Epithelial cell of proximal tubule (primary cell): ENCODE results near the gene ACLY. TPM values are rescaled to one million over a fixed set of nuclear protein-coding genes. Genes with fewer than 3 reads are reported as not detected.
"Not testable (repeated sequence)": the region's sequence is repeated elsewhere in the genome, so short reads cannot be mapped to it uniquely, and the experiment has no call there.

Source experiments
- DNase-seq: peaks from one replicate; pipeline ENCODE4 v3.0.0-alpha.2; 2011; ENCODE audit warnings: low read depth
- H3K4me3 ChIP-seq: 2 replicates; pipeline ENCODE4 v1.5.1; 2011; ENCODE audit warnings: low read depth, mild to moderate bottlenecking, low read length
- total RNA-seq: library from RNA; depleted of rRNA; stranded (reverse); fragments of >200 nt; gene quantifications from 2 replicates; pipeline ENCODE4 v1.2.3, GENCODE V29; 2015
- TF ChIP-seq, protein P1 (sequence below): conservative IDR thresholded peaks from 2 replicates; pipeline ENCODE4 v1.5.1; 2012; ENCODE audit warnings: low read depth, mild to moderate bottlenecking, low read length

Gene ACLY
- total RNA-seq, 1 donor from 2014 or later: 193 TPM

DNA sequence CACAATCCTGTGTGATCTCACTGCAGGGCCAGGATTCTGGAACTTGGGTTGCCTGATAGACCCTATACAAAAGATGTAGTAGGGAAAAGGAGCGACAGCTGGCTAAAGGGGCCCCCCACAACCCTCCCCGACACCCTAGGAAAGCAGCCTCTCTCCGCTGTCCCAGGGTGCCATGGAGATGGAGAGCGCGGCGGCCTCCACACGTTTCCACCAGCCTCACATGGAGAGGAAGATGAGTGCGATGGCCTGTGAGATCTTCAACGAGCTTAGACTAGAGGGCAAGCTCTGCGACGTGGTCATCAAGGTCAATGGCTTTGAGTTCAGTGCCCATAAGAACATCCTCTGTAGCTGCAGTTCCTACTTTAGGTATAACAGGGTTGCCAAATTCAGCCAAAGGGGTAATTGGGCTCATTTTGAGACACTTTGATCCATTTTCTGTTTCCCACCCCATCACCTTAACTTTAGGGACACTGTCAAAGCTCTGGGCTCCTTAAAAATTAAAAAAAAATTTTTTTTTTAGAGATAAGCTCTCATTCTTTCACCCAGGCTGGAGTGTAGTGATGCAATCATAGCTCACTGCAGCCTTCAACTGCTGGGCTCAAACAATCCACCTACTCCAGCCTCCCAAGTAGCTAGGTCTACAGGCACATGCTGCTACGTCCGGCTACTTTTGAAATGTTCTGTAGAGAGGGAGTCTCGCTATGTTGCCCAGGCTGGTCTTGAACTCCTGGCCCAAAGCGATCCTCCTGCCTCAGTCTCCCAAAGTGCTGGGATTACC, 80.8 kb downstream of the ACLY start, which contains the start of gene KLHL10:
KLHL10 (plus strand) TSS at position 65 of the 778 bp plus-strand sequence; CDS start at position 173, 108 bp downstream.
- TF ChIP-seq, protein P1, sequence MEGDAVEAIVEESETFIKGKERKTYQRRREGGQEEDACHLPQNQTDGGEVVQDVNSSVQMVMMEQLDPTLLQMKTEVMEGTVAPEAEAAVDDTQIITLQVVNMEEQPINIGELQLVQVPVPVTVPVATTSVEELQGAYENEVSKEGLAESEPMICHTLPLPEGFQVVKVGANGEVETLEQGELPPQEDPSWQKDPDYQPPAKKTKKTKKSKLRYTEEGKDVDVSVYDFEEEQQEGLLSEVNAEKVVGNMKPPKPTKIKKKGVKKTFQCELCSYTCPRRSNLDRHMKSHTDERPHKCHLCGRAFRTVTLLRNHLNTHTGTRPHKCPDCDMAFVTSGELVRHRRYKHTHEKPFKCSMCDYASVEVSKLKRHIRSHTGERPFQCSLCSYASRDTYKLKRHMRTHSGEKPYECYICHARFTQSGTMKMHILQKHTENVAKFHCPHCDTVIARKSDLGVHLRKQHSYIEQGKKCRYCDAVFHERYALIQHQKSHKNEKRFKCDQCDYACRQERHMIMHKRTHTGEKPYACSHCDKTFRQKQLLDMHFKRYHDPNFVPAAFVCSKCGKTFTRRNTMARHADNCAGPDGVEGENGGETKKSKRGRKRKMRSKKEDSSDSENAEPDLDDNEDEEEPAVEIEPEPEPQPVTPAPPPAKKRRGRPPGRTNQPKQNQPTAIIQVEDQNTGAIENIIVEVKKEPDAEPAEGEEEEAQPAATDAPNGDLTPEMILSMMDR: no peak
- no peak for DNase-seq
- peak within 1 kb of the TSS; percentile 82 for H3K4me3 ChIP-seq

DNA sequence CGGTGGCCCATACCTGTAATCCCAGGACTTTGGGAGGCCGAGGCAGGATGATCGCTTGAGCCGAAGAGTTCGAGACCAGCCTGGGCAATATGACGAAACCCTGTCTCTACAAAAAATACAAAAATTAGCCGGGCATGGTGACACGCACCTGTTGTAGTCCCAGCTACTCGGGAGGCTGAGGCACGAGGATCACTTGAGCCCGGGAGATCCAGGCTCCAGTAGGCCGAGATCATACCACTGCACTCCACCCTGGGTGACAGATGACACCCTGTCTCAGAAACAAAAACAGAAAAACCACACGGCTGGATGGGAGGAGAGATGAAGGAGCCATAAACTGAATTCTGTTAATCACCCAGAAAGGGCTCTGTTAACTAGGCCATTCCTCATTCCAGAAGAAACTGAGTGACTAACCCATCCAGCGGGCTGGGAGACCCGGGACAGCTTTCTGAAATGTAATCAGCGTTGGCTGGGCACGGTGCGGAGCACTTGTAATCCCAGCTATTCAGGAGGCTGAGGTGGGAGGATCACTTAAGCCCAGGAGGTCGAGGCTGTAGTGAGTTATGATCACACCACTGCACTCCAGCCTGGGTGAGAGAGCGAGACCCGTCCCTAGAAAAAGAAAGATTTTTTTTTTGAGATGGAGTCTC, 82.1 kb downstream of the ACLY start:
- H3K4me3 ChIP-seq: peak overlapping the region; percentile 82
- DNase-seq: no peak
- TF ChIP-seq, protein P1: no peak

DNA sequence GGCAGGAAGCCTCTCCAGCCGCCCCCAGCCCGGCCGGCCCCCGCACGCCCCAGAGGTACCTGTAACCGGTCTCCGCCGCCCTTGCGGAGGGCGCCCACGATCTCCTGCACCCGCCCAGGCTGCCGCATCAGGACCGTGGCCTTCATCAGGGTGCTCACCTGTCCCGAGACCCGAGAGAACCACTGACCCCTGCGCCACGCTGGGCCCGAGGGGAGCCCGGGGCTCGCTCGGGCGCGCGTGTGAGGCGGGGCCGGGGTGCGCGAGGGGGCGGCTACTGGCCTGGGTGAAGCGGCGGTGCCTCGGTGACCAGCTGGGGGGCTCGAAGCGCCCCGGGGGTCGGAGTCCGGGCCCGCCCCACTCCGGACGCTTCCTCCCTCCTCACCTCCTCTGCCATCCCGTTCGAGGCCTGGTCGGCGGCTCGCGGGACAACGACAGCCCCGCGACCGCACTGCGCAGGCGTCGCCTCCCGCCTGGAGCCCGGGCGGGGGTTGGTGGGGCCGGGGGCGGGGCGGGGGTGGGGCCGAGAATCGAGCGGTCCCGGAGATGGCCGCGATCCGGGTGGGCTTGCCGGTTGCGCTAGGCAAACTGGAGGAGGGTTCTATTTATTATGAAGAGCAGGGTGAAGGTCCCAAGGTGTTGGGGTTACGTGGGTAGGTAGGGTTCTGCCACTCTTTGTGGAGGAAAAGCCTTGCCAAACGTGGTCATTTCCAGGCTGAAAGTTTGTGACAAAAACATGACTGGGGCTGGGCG, 82.8 kb downstream of the ACLY start, which contains the start of gene NT5C3B:
NT5C3B (minus strand) TSS at position 433 of the 750 bp plus-strand sequence; CDS start at position 394, 39 bp downstream.
- no peak for DNase-seq
- peak within 1 kb of the TSS; percentile 82 for H3K4me3 ChIP-seq
- TF ChIP-seq, protein P1: no peak

DNA sequence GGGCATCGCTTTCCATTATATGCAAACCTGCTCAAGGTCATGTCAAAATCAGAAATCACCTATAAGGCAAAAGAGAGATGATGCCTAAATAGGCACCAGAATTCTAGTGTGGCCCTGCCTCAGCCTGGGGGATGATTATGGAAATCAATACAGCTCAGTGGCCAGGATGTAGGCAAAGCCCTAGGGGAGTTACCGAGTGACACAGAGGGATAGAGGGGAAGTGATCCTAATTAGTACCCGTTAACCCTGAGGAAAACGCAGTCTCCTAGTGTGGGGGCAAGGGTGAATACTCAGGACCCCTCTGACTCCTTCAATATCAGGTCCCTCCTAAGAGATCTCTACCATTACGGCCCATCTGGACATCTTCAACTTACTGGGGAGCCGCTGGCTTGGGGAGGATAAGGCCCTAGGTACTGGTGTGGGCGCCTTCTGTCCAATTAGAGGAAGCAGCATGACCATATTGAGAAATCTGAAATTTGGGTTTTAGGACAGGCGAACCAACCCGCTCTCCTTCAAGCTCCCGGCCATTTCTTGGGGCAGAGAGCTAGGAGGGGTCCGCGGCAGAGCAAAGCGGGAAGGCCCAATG, 83.4 kb downstream of the ACLY start:
- H3K4me3 ChIP-seq: peak overlapping the region; percentile 82
- TF ChIP-seq, protein P1: no peak
- no peak for DNase-seq

DNA sequence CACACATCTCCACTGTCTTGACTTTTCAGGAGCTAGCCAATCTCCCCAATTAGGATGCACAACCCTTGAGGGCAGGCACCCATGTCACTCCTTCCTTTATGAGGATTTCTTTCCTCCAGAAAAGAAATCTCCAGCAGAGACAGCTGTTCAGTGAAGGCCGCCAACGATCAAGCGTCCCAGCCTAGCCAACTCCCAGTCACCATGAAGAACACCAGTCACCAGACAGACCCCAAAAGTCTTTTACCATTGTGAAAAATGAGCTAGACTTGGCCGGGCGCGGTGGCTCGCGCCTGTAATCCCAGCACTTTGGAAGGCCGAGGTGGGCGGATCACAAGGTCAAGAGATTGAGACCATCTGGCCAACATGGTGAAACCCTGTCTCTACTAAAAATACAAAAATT, 88.8 kb downstream of the ACLY start:
- not testable (repeated sequence) for DNase-seq, H3K4me3 ChIP-seq

DNA sequence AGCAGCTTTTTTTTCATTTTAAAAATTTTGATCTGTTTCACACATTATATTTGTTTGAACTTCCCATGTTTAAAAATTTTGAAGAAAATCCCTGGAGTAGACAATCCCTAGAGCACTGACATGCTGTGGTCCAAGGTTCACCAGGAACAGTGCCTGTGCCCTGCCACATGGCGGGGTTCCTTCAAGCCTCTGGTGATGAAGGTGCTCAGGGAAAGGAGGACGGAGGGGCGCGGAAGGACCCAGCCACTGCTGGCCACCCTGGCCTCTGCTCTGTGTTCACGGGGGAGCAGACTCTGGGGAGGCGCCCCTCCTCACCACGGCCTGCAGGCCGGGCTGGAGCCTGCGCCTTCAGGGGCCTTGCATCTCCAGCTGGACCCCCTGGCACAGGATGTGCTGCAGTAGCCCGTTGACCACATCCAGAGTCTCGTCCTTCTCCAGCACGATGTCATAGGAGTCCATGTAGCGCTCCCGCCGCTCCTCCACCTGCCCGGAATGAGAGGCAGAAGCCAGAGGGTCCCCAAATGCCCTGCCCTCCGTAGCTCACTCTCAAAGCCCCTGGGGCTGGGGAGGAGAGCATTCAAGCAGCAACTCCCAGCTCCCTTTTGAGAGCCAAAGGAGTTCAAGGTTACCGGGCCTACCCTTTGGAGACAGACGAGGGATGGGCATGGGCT, 93.4 kb downstream of the ACLY start:
- no peak overlapping the region for H3K4me3 ChIP-seq
- DNase-seq: no peak
- TF ChIP-seq, protein P1: no peak
